ENCODE measurements around the gene NAT9.

DNA sequence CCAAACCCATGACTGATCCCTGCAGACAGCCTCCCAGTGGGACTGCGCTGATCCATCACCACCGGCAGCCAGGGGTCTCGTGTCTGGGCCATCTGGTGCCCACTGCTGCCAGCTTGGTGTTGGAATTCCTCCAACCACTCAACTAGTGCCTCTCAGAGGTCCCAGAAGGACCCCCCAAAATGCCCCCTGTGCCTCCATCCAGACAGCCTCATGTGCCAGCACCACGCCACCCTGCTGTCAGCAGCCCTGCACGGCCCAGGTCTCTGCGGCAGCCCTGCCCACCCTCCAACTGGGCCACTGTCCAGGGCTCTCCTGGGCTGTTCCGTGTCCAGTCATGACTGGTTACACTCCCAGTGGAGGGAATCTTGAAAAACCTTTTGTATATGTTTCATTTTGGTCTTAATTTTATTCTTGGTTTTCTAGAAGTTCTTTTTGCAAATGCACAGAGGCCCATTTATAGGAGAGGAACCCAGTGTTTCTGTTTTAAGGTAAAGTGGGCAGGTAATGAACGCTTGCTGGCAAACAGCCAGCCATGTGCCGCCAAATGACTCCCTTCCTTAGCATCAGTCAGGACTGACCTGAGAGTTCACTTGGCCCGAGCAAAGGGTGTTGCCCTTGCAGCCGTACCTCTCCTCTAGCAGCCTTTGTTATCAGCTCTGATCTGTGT lies 48.9 kb upstream of the NAT9 start:
- TF ChIP-seq PAX5 (IDR thresholded peaks at IDR 0.05; ENCODE audit: insufficient read depth, low read length, severe bottlenecking): no peak
- no peak for TF ChIP-seq POLR2A (IDR thresholded peaks at IDR 0.05; ENCODE audit: low read depth, low read length)
- TF ChIP-seq TAF1 (IDR thresholded peaks at IDR 0.05; ENCODE audit: low read depth, low read length): no peak
- no peak for TF ChIP-seq POLR2AphosphoS5 (IDR thresholded peaks at IDR 0.05; ENCODE audit: low read depth, low read length)
- TF ChIP-seq SPI1 (IDR thresholded peaks at IDR 0.05; ENCODE audit: low read depth, low read length): no peak
- no peak for TF ChIP-seq POU2F2 (IDR thresholded peaks at IDR 0.05; ENCODE audit: low read depth, low read length)

All from GM12891 (cell line).